H1 (cell line): ENCODE measurements around the gene RERE. TPM values are rescaled to one million over a fixed set of nuclear protein-coding genes. Genes with fewer than 3 reads are reported as not detected.

Source experiments
- CTCF ChIA-PET: fragments of 300-600 bp; sonication (Branson Sonifier 250); formaldehyde crosslinking; loops from one replicate; lab custom pipeline; 2021; ENCODE audit not compliant: partially characterized antibody; lab: Charles Lee
- POLR2A ChIA-PET: fragments of 300-600 bp; sonication (Branson Sonifier 250); formaldehyde crosslinking; loops from one replicate; lab custom pipeline; 2021; ENCODE audit warnings: inconsistent platforms; ENCODE audit not compliant: partially characterized antibody; lab: Charles Lee
- DNase-seq, 2 experiments: peaks; one replicate each; pipeline versions ENCODE4 v3.0.0 to v3.0.0-alpha.2; 2010 to 2022; ENCODE audit warnings: low spot score in 2 of 2, low read depth in 1 of 2, mixed read lengths in 1 of 2
- FAIRE-seq: peaks from 2 replicates; lab custom pipeline; 2011; peaks lifted over from hg19 to GRCh38; lab: Jason Lieb, UNC
- H2AFZ ChIP-seq: 2 replicates; pipeline ENCODE4 v1.8.1; 2012; ENCODE audit warnings: low read length, inconsistent platforms
- H2AK5ac ChIP-seq: 2 replicates; pipeline ENCODE4 v1.6.1; 2013; ENCODE audit warnings: low read depth, low read length
- H2BK120ac ChIP-seq: replicated peaks from 2 replicates; pipeline ENCODE3; 2013; ENCODE audit warnings: low read depth, low read length, inconsistent platforms
- H2BK12ac ChIP-seq: 2 replicates; pipeline ENCODE4 v1.6.1; 2013; ENCODE audit warnings: low read depth, low read length
- H2BK15ac ChIP-seq: 2 replicates; pipeline ENCODE4 v1.6.1; 2013; ENCODE audit warnings: low read length
- H2BK20ac ChIP-seq: 2 replicates; pipeline ENCODE4 v1.6.1; 2013; ENCODE audit warnings: low read length
- H2BK5ac ChIP-seq: 2 replicates; pipeline ENCODE4 v1.6.1; 2013; ENCODE audit warnings: low read depth, low read length
- H3K14ac ChIP-seq: 2 replicates; pipeline ENCODE4 v1.6.1; 2013; ENCODE audit warnings: inconsistent platforms; ENCODE audit not compliant: insufficient read length
- H3K18ac ChIP-seq: 2 replicates; pipeline ENCODE4 v1.6.1; 2013; ENCODE audit warnings: low read length; ENCODE audit errors: extremely low read depth
- H3K23ac ChIP-seq: 2 replicates; pipeline ENCODE4 v1.6.1; 2013; ENCODE audit warnings: inconsistent platforms; ENCODE audit not compliant: insufficient read length
- H3K23me2 ChIP-seq: 2 replicates; pipeline ENCODE4 v1.6.1; 2013; ENCODE audit warnings: low read depth, low read length
- H3K27ac ChIP-seq: 2 replicates; pipeline ENCODE4 v1.6.1; 2011; ENCODE audit warnings: low read depth, low read length, inconsistent platforms
- H3K27me3 ChIP-seq, 4 experiments: replicated peaks in 1 of 4; 1 replicate in 1 of 4; 2 replicates in 3 of 4; pipeline versions ENCODE4 v1.6.1 to v1.8.1; 2011 to 2013; ENCODE audit warnings: low read length in 3 of 4, mild to moderate bottlenecking in 3 of 4, inconsistent platforms in 2 of 4, mixed read lengths in 2 of 4, moderate library complexity in 1 of 4; ENCODE audit not compliant: control insufficient read depth in 3 of 4, insufficient read depth in 3 of 4; ENCODE audit errors: extremely low read depth in 1 of 4
- H3K36me3 ChIP-seq, 4 experiments: 2 replicates each; pipeline versions ENCODE4 v1.6.1 to v1.8.1; 2011 to 2013; ENCODE audit warnings: mild to moderate bottlenecking in 4 of 4, low read length in 3 of 4, moderate library complexity in 2 of 4, control low read depth in 1 of 4, inconsistent platforms in 1 of 4; ENCODE audit not compliant: insufficient read depth in 4 of 4, control insufficient read depth in 2 of 4
- H3K4ac ChIP-seq: replicated peaks from 2 replicates; pipeline ENCODE3; 2013; ENCODE audit warnings: low read length, low read depth, mixed read lengths, inconsistent platforms; ENCODE audit not compliant: insufficient read length
- H3K4me1 ChIP-seq, 4 experiments: replicated peaks in 1 of 4; 1 replicate in 1 of 4; 2 replicates in 3 of 4; pipeline versions ENCODE4 v1.6.1 to v1.8.1; 2011 to 2013; ENCODE audit warnings: low read length in 3 of 4, inconsistent platforms in 2 of 4, mixed read lengths in 1 of 4; ENCODE audit not compliant: insufficient read depth in 4 of 4, control insufficient read depth in 3 of 4
- H3K4me2 ChIP-seq, 2 experiments: 2 replicates each; pipeline versions ENCODE4 v1.6.1 to v1.8.1; 2011 to 2013; ENCODE audit warnings: low read depth in 2 of 2, low read length in 2 of 2, control low read depth in 1 of 2, inconsistent platforms in 1 of 2, mild to moderate bottlenecking in 1 of 2; ENCODE audit not compliant: insufficient read depth in 1 of 2
- H3K4me3 ChIP-seq, 4 experiments: fragments of 200-600, 300-600 bp in 1 of 4; sonication (generic), shearing (Covaris generic), sonication (Bioruptor Twin) in 1 of 4; 2 replicates each; pipeline versions ENCODE4 v1.5.1 to v1.8.1; 2011 to 2016; ENCODE audit warnings: low read length in 4 of 4, low read depth in 3 of 4, control low read depth in 2 of 4, inconsistent platforms in 2 of 4, mild to moderate bottlenecking in 2 of 4, mixed read lengths in 1 of 4, moderate library complexity in 1 of 4; ENCODE audit not compliant: insufficient read depth in 2 of 4; ENCODE audit errors: extremely low read depth in 1 of 4
- H3K56ac ChIP-seq: replicated peaks from 2 replicates; pipeline ENCODE3; 2013; ENCODE audit warnings: low read depth, mild to moderate bottlenecking, mixed read lengths, low read length, inconsistent platforms; ENCODE audit not compliant: insufficient read length
- H3K79me1 ChIP-seq: 2 replicates; pipeline ENCODE4 v1.6.1; 2013; ENCODE audit warnings: low read depth, low read length, control low read depth
- H3K79me2 ChIP-seq, 2 experiments: 2 replicates each; pipeline versions ENCODE4 v1.6.1 to v1.8.1; 2012 to 2013; ENCODE audit warnings: low read length in 2 of 2, mild to moderate bottlenecking in 2 of 2, inconsistent platforms in 1 of 2; ENCODE audit not compliant: insufficient read depth in 2 of 2, control insufficient read depth in 1 of 2
- H3K9ac ChIP-seq, 4 experiments: replicated peaks in 1 of 4; 1 replicate in 1 of 4; 2 replicates in 3 of 4; pipeline versions ENCODE4 v1.6.1 to v1.8.1; 2011 to 2013; ENCODE audit warnings: low read depth in 3 of 4, low read length in 3 of 4, control low read depth in 2 of 4, mild to moderate bottlenecking in 2 of 4, moderate library complexity in 2 of 4, inconsistent platforms in 1 of 4; ENCODE audit errors: extremely low read depth in 1 of 4
- H3K9me3 ChIP-seq, 2 experiments: 2 replicates each; pipeline versions ENCODE4 v1.6.1 to v1.8.1; 2012 to 2013; ENCODE audit warnings: mild to moderate bottlenecking in 2 of 2, moderate library complexity in 2 of 2, control low read depth in 1 of 2, inconsistent platforms in 1 of 2, low read depth in 1 of 2, low read length in 1 of 2, mixed read lengths in 1 of 2; ENCODE audit not compliant: insufficient read depth in 2 of 2
- H4K20me1 ChIP-seq, 2 experiments: replicated peaks in 1 of 2; 2 replicates each; pipeline versions ENCODE3 to v1.8.1; 2011 to 2013; ENCODE audit warnings: inconsistent platforms in 2 of 2, low read length in 2 of 2, mild to moderate bottlenecking in 1 of 2; ENCODE audit not compliant: insufficient read depth in 2 of 2, control insufficient read depth in 1 of 2
- H4K5ac ChIP-seq: 2 replicates; pipeline ENCODE4 v1.6.1; 2013; ENCODE audit warnings: low read length, low read depth, mixed read lengths, inconsistent platforms; ENCODE audit not compliant: insufficient read length
- H4K8ac ChIP-seq: 2 replicates; pipeline ENCODE4 v1.8.0; 2013; ENCODE audit warnings: mild to moderate bottlenecking, moderate library complexity, low read length, inconsistent platforms; ENCODE audit not compliant: insufficient read depth; ENCODE audit errors: extremely low read depth
- H4K91ac ChIP-seq: replicated peaks from 2 replicates; pipeline ENCODE3; 2013; ENCODE audit warnings: low read length, mixed read lengths, inconsistent platforms; ENCODE audit not compliant: insufficient read length
- HDAC2 ChIP-seq, 2 experiments: fragments of 300-600 bp in 1 of 2; sonication (generic) in 1 of 2; IDR thresholded peaks; 2 replicates each; pipeline ENCODE4 v1.6.1; 2011 to 2012; ENCODE audit warnings: low read depth in 2 of 2, low read length in 2 of 2, mild to moderate bottlenecking in 2 of 2, moderate library complexity in 2 of 2, borderline replicate concordance in 1 of 2, inconsistent platforms in 1 of 2
- KDM1A ChIP-seq: fragments of 200-600, 300-600 bp; sonication (generic); IDR thresholded peaks from 2 replicates; pipeline ENCODE4 v1.7.1; 2016; ENCODE audit warnings: mild to moderate bottlenecking, low read length, borderline replicate concordance
- POLR2AphosphoS5 ChIP-seq: IDR thresholded peaks from 2 replicates; pipeline ENCODE4 v1.6.1; 2011; ENCODE audit warnings: low read depth, low read length
- SIX5 ChIP-seq: IDR thresholded peaks from 2 replicates; pipeline ENCODE4 v1.6.1; 2011; ENCODE audit warnings: mild to moderate bottlenecking, low read depth, low read length
- SP4 ChIP-seq: IDR thresholded peaks from 2 replicates; pipeline ENCODE4 v1.6.1; 2012; ENCODE audit warnings: low read length, inconsistent platforms
- SRF ChIP-seq: IDR thresholded peaks from 2 replicates; pipeline ENCODE4 v1.6.1; 2011; ENCODE audit warnings: mild to moderate bottlenecking, low read depth, low read length, moderate library complexity
- WGBS, 2 experiments: shearing (Covaris generic) in 1 of 2; methylation state at CpG; one replicate each; pipeline versions ENCODE4 v1.1.6 to v1.1.7; 2013 to 2015; ENCODE audit warnings: low lambda C conversion rate in 2 of 2, mixed read lengths in 2 of 2, inconsistent platforms in 1 of 2, low coverage in 1 of 2, missing lambda C conversion rate in 1 of 2; ENCODE audit not compliant: insufficient replicate concordance in 2 of 2, insufficient coverage in 1 of 2, insufficient read length in 1 of 2; ENCODE audit errors: extremely low coverage in 1 of 2, missing lambda C conversion rate in 1 of 2; 5-methylcytosine and 5-hydroxymethylcytosine counted together
- polyA plus RNA-seq, 7 experiments: library from polyadenylated mRNA; depleted of rRNA in 3 of 7; stranded (reverse) in 5 of 7; unstranded in 2 of 7; fragments of >200 nt in 5 of 7; fragments of 200-250 nt in 2 of 7; gene quantifications; 1 replicate in 5 of 7; 2 replicates in 1 of 7; 4 replicates in 1 of 7; pipeline versions ENCODE4 v1.2.1 to v1.2.3, GENCODE V29; 2011 to 2013; ENCODE audit warnings: missing spikeins in 2 of 7, mixed read lengths in 2 of 7
- total RNA-seq: library from RNA; stranded (reverse); fragmentation: NEBNext Ultra II Directional; extraction: Animal tissue kit (Norgen Biotek cat#: 25700); gene quantifications from 2 replicates; pipeline ENCODE4 v1.2.1, GENCODE V29; 2021
- TF ChIP-seq, protein P1 (sequence below): IDR thresholded peaks from 2 replicates; pipeline ENCODE4 v1.6.1; 2012; ENCODE audit warnings: low read length, inconsistent platforms
- TF ChIP-seq, protein P2 (sequence below): IDR thresholded peaks from 2 replicates; pipeline ENCODE4 v1.6.1; 2012; ENCODE audit warnings: inconsistent platforms
- TF ChIP-seq, protein P3 (sequence below), 3 experiments: IDR thresholded peaks; 1 replicate in 2 of 3; 2 replicates in 1 of 3; pipeline versions ENCODE4 v1.5.1 to v1.6.1; 2011; ENCODE audit warnings: low read length in 3 of 3, mild to moderate bottlenecking in 3 of 3, inconsistent platforms in 2 of 3, low read depth in 1 of 3, moderate library complexity in 1 of 3; ENCODE audit not compliant: insufficient read depth in 1 of 3; ENCODE audit errors: control extremely low read depth in 1 of 3

Gene RERE
- total and polyA plus RNA-seq, 2 of the 8 experiments (the other 6 are each of a cell fraction or from before 2014, with no cell fraction given): 15.3 to 142 TPM

DNA sequence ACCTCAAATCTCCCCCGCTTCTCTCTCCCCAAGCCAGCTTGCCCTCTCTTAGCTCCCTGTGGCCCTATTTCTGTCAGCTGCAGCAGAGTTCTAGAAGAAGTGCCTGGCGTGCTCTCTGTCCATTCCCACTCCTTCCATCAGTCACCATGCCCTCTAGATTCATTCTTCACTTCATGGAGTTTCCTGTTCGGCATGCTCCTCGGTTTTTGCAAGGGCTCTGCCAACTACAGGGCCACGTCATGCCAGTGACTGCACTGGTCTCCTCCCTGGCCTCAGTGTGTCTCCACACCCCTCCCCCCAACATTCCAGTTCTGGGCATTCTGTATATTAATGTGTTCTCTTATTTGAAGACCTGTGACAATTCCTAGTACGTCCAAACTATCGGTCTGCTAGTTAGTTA lies 385.7 kb downstream of the RERE start:
- CTCF ChIA-PET: interaction anchor here (1.0 to 1.8 kb wide), 8 partner anchors 9 to 258 kb away, joined by 3 to 20 read pairs (median 4); no protein-coding TSS in a partner anchor
- DNase-seq: no peak
- FAIRE-seq: no peak
- TF ChIP-seq KDM1A (no peak), SP4 (no peak), SRF (no peak), SIX5 (no peak), POLR2AphosphoS5 (no peak), HDAC2 (IDR thresholded peaks at IDR 0.05; ENCODE audit: borderline replicate concordance in 1 of 2, low read depth in 2 of 2, low read length in 2 of 2) (no peak)
- TF ChIP-seq, protein P1, sequence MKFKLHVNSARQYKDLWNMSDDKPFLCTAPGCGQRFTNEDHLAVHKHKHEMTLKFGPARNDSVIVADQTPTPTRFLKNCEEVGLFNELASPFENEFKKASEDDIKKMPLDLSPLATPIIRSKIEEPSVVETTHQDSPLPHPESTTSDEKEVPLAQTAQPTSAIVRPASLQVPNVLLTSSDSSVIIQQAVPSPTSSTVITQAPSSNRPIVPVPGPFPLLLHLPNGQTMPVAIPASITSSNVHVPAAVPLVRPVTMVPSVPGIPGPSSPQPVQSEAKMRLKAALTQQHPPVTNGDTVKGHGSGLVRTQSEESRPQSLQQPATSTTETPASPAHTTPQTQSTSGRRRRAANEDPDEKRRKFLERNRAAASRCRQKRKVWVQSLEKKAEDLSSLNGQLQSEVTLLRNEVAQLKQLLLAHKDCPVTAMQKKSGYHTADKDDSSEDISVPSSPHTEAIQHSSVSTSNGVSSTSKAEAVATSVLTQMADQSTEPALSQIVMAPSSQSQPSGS: no peak
- TF ChIP-seq, protein P2, sequence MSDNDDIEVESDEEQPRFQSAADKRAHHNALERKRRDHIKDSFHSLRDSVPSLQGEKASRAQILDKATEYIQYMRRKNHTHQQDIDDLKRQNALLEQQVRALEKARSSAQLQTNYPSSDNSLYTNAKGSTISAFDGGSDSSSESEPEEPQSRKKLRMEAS: no peak
- TF ChIP-seq, protein P3, sequence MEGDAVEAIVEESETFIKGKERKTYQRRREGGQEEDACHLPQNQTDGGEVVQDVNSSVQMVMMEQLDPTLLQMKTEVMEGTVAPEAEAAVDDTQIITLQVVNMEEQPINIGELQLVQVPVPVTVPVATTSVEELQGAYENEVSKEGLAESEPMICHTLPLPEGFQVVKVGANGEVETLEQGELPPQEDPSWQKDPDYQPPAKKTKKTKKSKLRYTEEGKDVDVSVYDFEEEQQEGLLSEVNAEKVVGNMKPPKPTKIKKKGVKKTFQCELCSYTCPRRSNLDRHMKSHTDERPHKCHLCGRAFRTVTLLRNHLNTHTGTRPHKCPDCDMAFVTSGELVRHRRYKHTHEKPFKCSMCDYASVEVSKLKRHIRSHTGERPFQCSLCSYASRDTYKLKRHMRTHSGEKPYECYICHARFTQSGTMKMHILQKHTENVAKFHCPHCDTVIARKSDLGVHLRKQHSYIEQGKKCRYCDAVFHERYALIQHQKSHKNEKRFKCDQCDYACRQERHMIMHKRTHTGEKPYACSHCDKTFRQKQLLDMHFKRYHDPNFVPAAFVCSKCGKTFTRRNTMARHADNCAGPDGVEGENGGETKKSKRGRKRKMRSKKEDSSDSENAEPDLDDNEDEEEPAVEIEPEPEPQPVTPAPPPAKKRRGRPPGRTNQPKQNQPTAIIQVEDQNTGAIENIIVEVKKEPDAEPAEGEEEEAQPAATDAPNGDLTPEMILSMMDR (IDR thresholded peaks at IDR 0.05; ENCODE audit: control extremely low read depth in 1 of 3, insufficient read depth in 1 of 3, low read depth in 1 of 3, low read length in 3 of 3): no peak

More for the DNA sequence above, 385.7 kb downstream of the RERE start:
- Histone ChIP-seq H3K9me3 (no peaks in the 10 kb centered on the region), H3K27ac (no peak overlapping the region), H2BK120ac (no peak overlapping the region), H3K4ac (no peak overlapping the region), H4K91ac (no peak overlapping the region), H3K18ac (no peak overlapping the region), H3K27me3 (no peaks in the 10 kb centered on the region), H3K14ac (no peak overlapping the region), H3K79me2 (peaks cover 0 to 67% of the 10 kb centered on the region in 2 experiments; a peak in 2 of 4 replicates), H3K36me3 (no peaks in the 10 kb centered on the region), H2BK12ac (no peak overlapping the region), H2BK15ac (no peak overlapping the region), H2BK5ac (no peak overlapping the region), H3K23ac (no peak overlapping the region), H3K23me2 (no peaks in the 10 kb centered on the region), H4K5ac (no peak overlapping the region), H3K79me1 (no peaks in the 10 kb centered on the region; the same call in 1 of the 2 replicates), H2AK5ac (no peak overlapping the region), H3K4me1 (peaks cover 0 to 12% (median under 1%) of the 10 kb centered on the region in 4 experiments; a peak in 5 of 7 replicates), H3K4me2 (no peak overlapping the region), H4K8ac (no peak overlapping the region), H3K9ac (no peak overlapping the region), H4K20me1 (peaks cover 2 to 9% of the 10 kb centered on the region in 2 experiments), H2AFZ (no peak overlapping the region), H3K56ac (no peak overlapping the region), H2BK20ac (no peak overlapping the region), H3K4me3 (no peak overlapping the region)
- POLR2A ChIA-PET: interaction anchor here (1.1 to 1.2 kb wide), 2 partner anchors 12 to 66 kb away, joined by 3 read pairs; no protein-coding TSS in a partner anchor
- 91% methylated on average over 7 of the region's 7 CpGs; no CpG with 5 or more reads in 1 of the 2 experiments for WGBS, 2 experiments
